Adrenal gland (tissue), 12 donors: ENCODE results near the gene ZBTB2. TPM values are rescaled to one million over a fixed set of nuclear protein-coding genes. Genes with fewer than 3 reads are reported as not detected.
"Not testable (repeated sequence)": the region's sequence is repeated elsewhere in the genome, so short reads cannot be mapped to it uniquely, and the experiment has no call there.

Experiments used
- DNase-seq, 7 donors: peaks; one replicate each; pipeline ENCODE4 v3.0.0-alpha.2; 2019 to 2020
- H3K27ac ChIP-seq, 5 donors: fragments of 200-600 bp; sonication (generic) in 4 of 5; 1 replicate in 3 of 5; 2 replicates in 2 of 5; pipeline versions ENCODE4 v1.5.1 to v1.8.0; 2016 to 2020; ENCODE audit warnings: mild to moderate bottlenecking in 1 of 5
- H3K27me3 ChIP-seq: fragments of 200-600 bp; 2 replicates; pipeline ENCODE4 v1.8.0; 2021
- H3K36me3 ChIP-seq, 2 donors: fragments of 200-600 bp; replicated peaks in 1 of 2; 1 replicate in 1 of 2; 2 replicates in 1 of 2; pipeline versions ENCODE4 v1.5.1 to v1.8.0; 2018 to 2022
- H3K4me1 ChIP-seq, 2 donors: fragments of 200-600 bp; replicated peaks in 1 of 2; 1 replicate in 1 of 2; 2 replicates in 1 of 2; pipeline versions ENCODE4 v1.5.1 to v1.8.0; 2018 to 2021
- H3K4me3 ChIP-seq, 4 donors: fragments of 200-600 bp; sonication (generic) in 3 of 4; one replicate each; pipeline ENCODE4 v1.5.1; 2016 to 2018
- H3K9me3 ChIP-seq, 3 donors: fragments of 200-600 bp; sonication (generic) in 1 of 3; replicated peaks in 1 of 3; 1 replicate in 2 of 3; 2 replicates in 1 of 3; pipeline versions ENCODE4 v1.5.1 to v1.8.0; 2016 to 2021
- POLR2A ChIP-seq, 2 donors: fragments of 450-650 bp; IDR thresholded peaks; one replicate each; pipeline ENCODE4 v1.6.1; 2017; ENCODE audit warnings: antibody characterized with exemption in 2 of 2, mild to moderate bottlenecking in 2 of 2, moderate library complexity in 1 of 2
- WGBS, 4 donors: extraction: QIAGEN DNeasy Blood & Tissue Kit in 2 of 4; methylation state at CpG; one replicate each; pipeline versions ENCODE4 v1.1.5 to v1.1.7; 2013 to 2017; 5-methylcytosine and 5-hydroxymethylcytosine counted together
- intact Hi-C, 2 donors: fragments of 100-400 bp; cut with DNase I; formaldehyde crosslinking; loops; one replicate each; pipeline versions ENCODE4 v1.14.1 to v1.15.0; 2022 to 2023
- polyA plus RNA-seq, 3 donors: library from polyadenylated mRNA; stranded (reverse); fragments of 200-250 nt in 2 of 3; fragments of 350-450 nt in 1 of 3; fragmentation: Illumina TruSeq in 1 of 3; extraction: RNeasy Lipid Tissue Mini Kit (QIAGEN cat#74804) in 1 of 3; gene quantifications; one replicate each; pipeline ENCODE4 v1.2.3, GENCODE V29; 2013 to 2014
- total RNA-seq, 9 donors: library from RNA; depleted of rRNA in 4 of 9; stranded (reverse); fragments of >200 nt in 4 of 9; fragments of 120-200 nt in 1 of 9; fragmentation: NEBNext Ultra II Directional in 1 of 9; extraction: Animal tissue kit (Norgen Biotek cat#: 25700) in 1 of 9; gene quantifications; one replicate each; pipeline versions ENCODE4 v1.1.0 to v1.2.4, GENCODE V29; 2013 to 2023
- TF ChIP-seq, protein P1 (sequence below), 6 experiments: fragments of 450-650 bp in 4 of 6; fragments of 200-600 bp in 2 of 6; sonication (generic) in 1 of 6; IDR thresholded peaks; 1 replicate in 5 of 6; 2 replicates in 1 of 6; pipeline versions ENCODE4 v1.5.1 to v1.8.0; 2016 to 2021; ENCODE audit warnings: antibody characterized with exemption in 6 of 6, mild to moderate bottlenecking in 2 of 6, moderate library complexity in 1 of 6
- donor health status: healthy with polysubstance abuse.
- donor health status: Bipolar disorder and iron deficiency.
- donor health status: DM: yes; HTN: yes; CAD: no.
- donor health status: DM: no; HTN: no; CAD: no.
- donor health status: DM: no; HTN: no; CAD: no.
- donor health status: DM: yes; HTN: yes; CAD: no.

The ZBTB2 gene
- total and polyA plus RNA-seq, 12 donors = 4.9 to 11.3 (median 8.6) TPM

DNA sequence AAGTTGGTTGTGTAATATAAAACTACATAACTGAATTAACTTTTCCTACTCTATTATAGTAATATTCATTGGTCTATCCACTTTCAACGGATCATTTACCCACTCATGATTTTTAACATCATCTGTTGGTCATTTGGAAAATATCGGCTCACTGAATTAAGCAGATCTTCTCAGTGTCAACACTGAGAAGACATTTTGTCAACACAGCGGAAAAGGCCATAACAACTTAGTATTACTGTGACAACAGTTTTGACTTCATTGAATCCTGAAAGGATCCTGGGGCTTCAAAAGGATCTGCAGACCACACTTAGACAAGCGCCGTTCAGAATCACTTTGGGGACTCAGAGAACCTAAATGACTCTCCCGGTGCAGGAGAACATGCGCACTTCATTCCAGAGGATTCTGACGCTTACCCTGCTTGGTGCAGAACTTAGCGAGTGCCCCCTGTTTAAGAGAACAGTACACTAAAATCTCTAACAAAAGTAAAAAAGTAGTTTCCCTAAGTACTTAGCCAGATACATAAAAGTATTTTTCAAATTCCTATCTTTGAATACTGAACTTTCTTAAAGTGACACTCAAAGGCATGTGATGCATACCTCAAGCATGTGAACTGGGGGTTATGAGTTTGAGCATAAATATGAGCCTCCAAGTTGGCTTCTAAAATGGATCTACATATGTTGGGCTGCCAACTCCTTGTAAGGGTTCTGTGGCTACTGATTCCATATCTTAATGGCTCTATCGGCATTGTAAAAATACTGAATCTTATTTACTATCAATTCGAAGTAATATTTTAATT is 4.0 kb downstream of the ZBTB2 start:
- DNase-seq = no peak
- TF ChIP-seq, protein P1, sequence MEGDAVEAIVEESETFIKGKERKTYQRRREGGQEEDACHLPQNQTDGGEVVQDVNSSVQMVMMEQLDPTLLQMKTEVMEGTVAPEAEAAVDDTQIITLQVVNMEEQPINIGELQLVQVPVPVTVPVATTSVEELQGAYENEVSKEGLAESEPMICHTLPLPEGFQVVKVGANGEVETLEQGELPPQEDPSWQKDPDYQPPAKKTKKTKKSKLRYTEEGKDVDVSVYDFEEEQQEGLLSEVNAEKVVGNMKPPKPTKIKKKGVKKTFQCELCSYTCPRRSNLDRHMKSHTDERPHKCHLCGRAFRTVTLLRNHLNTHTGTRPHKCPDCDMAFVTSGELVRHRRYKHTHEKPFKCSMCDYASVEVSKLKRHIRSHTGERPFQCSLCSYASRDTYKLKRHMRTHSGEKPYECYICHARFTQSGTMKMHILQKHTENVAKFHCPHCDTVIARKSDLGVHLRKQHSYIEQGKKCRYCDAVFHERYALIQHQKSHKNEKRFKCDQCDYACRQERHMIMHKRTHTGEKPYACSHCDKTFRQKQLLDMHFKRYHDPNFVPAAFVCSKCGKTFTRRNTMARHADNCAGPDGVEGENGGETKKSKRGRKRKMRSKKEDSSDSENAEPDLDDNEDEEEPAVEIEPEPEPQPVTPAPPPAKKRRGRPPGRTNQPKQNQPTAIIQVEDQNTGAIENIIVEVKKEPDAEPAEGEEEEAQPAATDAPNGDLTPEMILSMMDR (IDR thresholded peaks at IDR 0.05) = no peak
- no peak for TF ChIP-seq POLR2A (IDR thresholded peaks at IDR 0.05)
- H3K36me3 ChIP-seq = no peaks in the 10 kb centered on the region
- no peaks in the 10 kb centered on the region for H3K27me3 ChIP-seq
- no peaks in the 10 kb centered on the region for H3K9me3 ChIP-seq
- no peak overlapping the region for H3K27ac ChIP-seq
- intact Hi-C loops = no loop called here
- peaks cover 10 to 28% of the 10 kb centered on the region in 2 donors for H3K4me1 ChIP-seq
- no peak overlapping the region for H3K4me3 ChIP-seq
- 91 to 96% (median 93%) methylated on average over 11 of the region's 11 CpGs for WGBS, 4 donors

- no peaks in the 10 kb centered on the region for H3K9me3 ChIP-seq
- TF ChIP-seq, protein P1 (IDR thresholded peaks at IDR 0.05) = no peak
- TF ChIP-seq POLR2A (IDR thresholded peaks at IDR 0.05) = no peak
These were observed 6.2 kb downstream of the ZBTB2 start for GRCh38 chr6:151385177-151385576.

DNA sequence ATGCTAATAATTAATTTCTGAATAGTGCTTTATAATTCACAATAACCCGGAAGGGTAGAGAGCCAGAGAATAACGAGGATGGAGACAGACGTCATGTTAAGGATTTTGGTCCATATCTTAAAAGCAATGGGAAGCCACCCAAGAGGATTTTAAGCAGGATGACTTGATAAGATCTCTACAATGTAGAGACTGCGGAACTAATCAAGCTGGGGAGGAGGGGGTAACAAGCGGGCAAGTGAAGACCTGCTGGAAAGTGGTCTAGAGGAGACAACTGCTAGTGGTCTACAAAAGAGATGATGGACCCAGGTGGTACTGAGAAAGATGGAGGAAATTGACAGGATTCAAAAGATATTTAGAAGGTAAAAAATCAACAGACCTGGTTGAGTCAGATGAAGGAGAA is 7.2 kb downstream of the ZBTB2 start:
- Histone ChIP-seq H3K36me3 (no peaks in the 10 kb centered on the region), H3K4me1 (peaks cover 5 to 40% of the 10 kb centered on the region in 2 donors), H3K9me3 (no peaks in the 10 kb centered on the region), H3K27me3 (no peaks in the 10 kb centered on the region), H3K27ac (no peak overlapping the region), H3K4me3 (no peak overlapping the region)
- TF ChIP-seq, protein P1 (IDR thresholded peaks at IDR 0.05) = no peak
- no peak for TF ChIP-seq POLR2A (IDR thresholded peaks at IDR 0.05)
- intact Hi-C loops = no loop called here
- DNase-seq = no peak
- 81 to 97% (median 92%) methylated on average over 5 of the region's 5 CpGs for WGBS, 4 donors

More at GRCh38 chr6:151385177-151385576, 6.2 kb downstream of the ZBTB2 start:
- no peak for DNase-seq
- peaks cover 6 to 36% of the 10 kb centered on the region in 2 donors for H3K4me1 ChIP-seq
- 16 to 23% (median 18%) methylated on average over 1 of the region's 1 CpG for WGBS, 4 donors
- H3K36me3 ChIP-seq = no peaks in the 10 kb centered on the region
- no peaks in the 10 kb centered on the region for H3K27me3 ChIP-seq
- intact Hi-C loops = no loop called here
- no peak overlapping the region for H3K4me3 ChIP-seq
- no peak overlapping the region for H3K27ac ChIP-seq

DNA sequence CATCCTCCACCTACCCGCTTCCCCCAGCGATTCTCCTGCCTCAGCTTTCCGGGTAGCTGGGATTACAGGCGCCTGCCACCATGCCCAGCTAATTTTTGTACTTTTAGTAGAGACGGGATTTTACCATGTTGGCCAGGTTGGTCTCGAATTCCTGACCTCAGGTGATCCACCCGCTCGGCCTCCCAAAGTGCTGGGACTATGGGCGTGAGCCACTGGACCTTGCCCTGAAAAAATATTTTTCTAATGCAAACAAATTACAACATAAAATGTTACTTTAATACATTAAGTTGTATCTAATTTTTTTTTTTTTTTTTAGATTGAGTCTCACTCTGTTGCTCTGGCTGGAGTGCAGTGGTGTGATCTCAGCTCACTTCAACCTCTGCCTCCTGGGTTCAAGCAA is 8.7 kb downstream of the ZBTB2 start:
- DNase-seq, H3K27me3 ChIP-seq, intact Hi-C loops, H3K4me3 ChIP-seq, H3K27ac ChIP-seq, H3K36me3 ChIP-seq, H3K9me3 ChIP-seq: not testable (repeated sequence)
- WGBS, 4 donors = 97 to 100% (median 98%) methylated on average over 9 of the region's 9 CpGs
- peaks cover 0 to 31% of the 10 kb centered on the region in 2 donors for H3K4me1 ChIP-seq

- intact Hi-C loops = no loop called here
- Histone ChIP-seq H3K4me3 (no peak overlapping the region), H3K4me1 (peaks cover 0 to 31% of the 10 kb centered on the region in 2 donors), H3K36me3 (no peaks in the 10 kb centered on the region), H3K27me3 (no peaks in the 10 kb centered on the region), H3K27ac (no peak overlapping the region), H3K9me3 (no peaks in the 10 kb centered on the region)
- WGBS, 4 donors = 85 to 92% (median 88%) methylated on average over 4 of the region's 4 CpGs
- DNase-seq = no peak
- TF ChIP-seq, protein P1 (IDR thresholded peaks at IDR 0.05) = no peak
- TF ChIP-seq POLR2A (IDR thresholded peaks at IDR 0.05) = no peak
These were observed 9.6 kb downstream of the ZBTB2 start for GRCh38 chr6:151381722-151382121.
